Measurements from ENCODE around the gene DOCK2.

DNA sequence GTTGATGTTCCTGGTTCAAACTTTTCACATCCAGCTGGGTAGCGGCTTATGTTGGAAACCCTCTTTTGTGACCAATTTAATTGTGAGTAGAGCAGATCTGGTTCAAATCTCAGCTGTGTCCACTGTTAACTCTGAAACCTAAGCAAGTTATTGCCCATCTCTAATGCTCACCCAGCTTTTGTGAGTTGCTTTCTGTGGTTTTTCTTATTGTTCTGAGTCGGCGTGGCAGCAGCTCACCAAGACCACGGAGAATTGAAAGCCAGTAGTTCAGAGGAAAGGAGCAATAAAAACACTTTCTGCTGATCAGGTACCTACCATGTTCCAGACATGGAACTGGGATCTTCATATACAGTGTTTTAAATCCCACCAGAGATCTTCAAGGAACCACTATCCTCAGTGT is 114.4 kb downstream of the DOCK2 start:
- TF ChIP-seq, protein P1, sequence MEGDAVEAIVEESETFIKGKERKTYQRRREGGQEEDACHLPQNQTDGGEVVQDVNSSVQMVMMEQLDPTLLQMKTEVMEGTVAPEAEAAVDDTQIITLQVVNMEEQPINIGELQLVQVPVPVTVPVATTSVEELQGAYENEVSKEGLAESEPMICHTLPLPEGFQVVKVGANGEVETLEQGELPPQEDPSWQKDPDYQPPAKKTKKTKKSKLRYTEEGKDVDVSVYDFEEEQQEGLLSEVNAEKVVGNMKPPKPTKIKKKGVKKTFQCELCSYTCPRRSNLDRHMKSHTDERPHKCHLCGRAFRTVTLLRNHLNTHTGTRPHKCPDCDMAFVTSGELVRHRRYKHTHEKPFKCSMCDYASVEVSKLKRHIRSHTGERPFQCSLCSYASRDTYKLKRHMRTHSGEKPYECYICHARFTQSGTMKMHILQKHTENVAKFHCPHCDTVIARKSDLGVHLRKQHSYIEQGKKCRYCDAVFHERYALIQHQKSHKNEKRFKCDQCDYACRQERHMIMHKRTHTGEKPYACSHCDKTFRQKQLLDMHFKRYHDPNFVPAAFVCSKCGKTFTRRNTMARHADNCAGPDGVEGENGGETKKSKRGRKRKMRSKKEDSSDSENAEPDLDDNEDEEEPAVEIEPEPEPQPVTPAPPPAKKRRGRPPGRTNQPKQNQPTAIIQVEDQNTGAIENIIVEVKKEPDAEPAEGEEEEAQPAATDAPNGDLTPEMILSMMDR (conservative IDR thresholded peaks at IDR 0.05 in 1 of 2, IDR thresholded peaks at IDR 0.05 in 1 of 2; ENCODE audit: low read depth in 1 of 2, low read length in 2 of 2): no peak
- no peak for TF ChIP-seq EZH2 (IDR thresholded peaks at IDR 0.05; ENCODE audit: low read length, missing control alignments)

Measured in fibroblast of lung (primary cell).